ENCODE data around the gene MGAT3. TPM values are rescaled to one million over a fixed set of nuclear protein-coding genes. Genes with fewer than 3 reads are reported as not detected.

Gene MGAT3
- total RNA-seq, 1 experiment from 2014 or later = 0.57 TPM

- Histone ChIP-seq H3K4me1 (ENCODE audit: control insufficient read depth, insufficient read depth, low read length) (peaks cover 9% of the 10 kb centered on the region), H3K36me3 (ENCODE audit: control insufficient read depth, insufficient read depth, low read length) (peaks cover 16% of the 10 kb centered on the region), H3K9me3 (ENCODE audit: control insufficient read depth, insufficient read depth, low read depth, low read length) (no peaks in the 10 kb centered on the region), H3K27ac (ENCODE audit: low read length) (no peak overlapping the region), H3K4me3 (ENCODE audit: low read depth in 2 of 2, low read length in 2 of 2) (no peak overlapping the region), H3K27me3 (ENCODE audit: control insufficient read depth, insufficient read depth, low read length) (no peaks in the 10 kb centered on the region)
- in situ Hi-C loops (cut with HindIII; ENCODE audit: low pct_unique_long_range_greater_than_20kb, low sequenced_read_pairs) = no loop called here
- ChIA-PET CTCF (interaction anchor here (0.8 kb wide), 1 partner anchor 21 kb away, joined by 3 read pairs; no protein-coding TSS in a partner anchor), POLR2A (interaction anchor here (0.6 kb wide), 1 partner anchor 476 kb away, joined by 3 read pairs; no protein-coding TSS in a partner anchor)
- ATAC-seq = no peak
- no TSS peak for BruUV-seq (replicated peaks)
- DNase-seq (ENCODE audit: low read depth, low spot score) = no peak
- TF ChIP-seq TCF7L2 (IDR thresholded peaks at IDR 0.05; ENCODE audit: low read depth, low read length) = no peak
- TF ChIP-seq REST (IDR thresholded peaks at IDR 0.05; ENCODE audit: insufficient read depth in 1 of 2, low read depth in 2 of 2, low read length in 1 of 2) = no peak
- no peak for TF ChIP-seq POLR2AphosphoS5 (IDR thresholded peaks at IDR 0.05; ENCODE audit: low read depth, low read length)
- TF ChIP-seq SIN3A (IDR thresholded peaks at IDR 0.05; ENCODE audit: borderline replicate concordance, insufficient read depth, low read depth, low read length) = no peak
- intact Hi-C loops (cut with micrococcal nuclease; ENCODE audit: unreplicated experiment) = no loop called here
Observed at GRCh38 chr22:39517470-39517869, 60.7 kb downstream of the MGAT3 start.

GRCh38 chr22:39518144-39518786 is 61.5 kb downstream of the MGAT3 start:
- POLR2A ChIA-PET = interaction anchor here (0.7 kb wide), 1 partner anchor 311 kb away, joined by 3 read pairs; no protein-coding TSS in a partner anchor

More at GRCh38 chr22:39518144-39518786, 61.5 kb downstream of the MGAT3 start:
- intact Hi-C loops (cut with micrococcal nuclease; ENCODE audit: unreplicated experiment) (no loop called here), in situ Hi-C loops (cut with HindIII; ENCODE audit: low pct_unique_long_range_greater_than_20kb, low sequenced_read_pairs) (no loop called here)
- TF ChIP-seq SIN3A (IDR thresholded peaks at IDR 0.05; ENCODE audit: borderline replicate concordance, insufficient read depth, low read depth, low read length) (no peak), POLR2AphosphoS5 (IDR thresholded peaks at IDR 0.05; ENCODE audit: low read depth, low read length) (no peak; the same call in 1 of the 2 replicates), REST (IDR thresholded peaks at IDR 0.05; ENCODE audit: insufficient read depth in 1 of 2, low read depth in 2 of 2, low read length in 1 of 2) (no peak), TCF7L2 (IDR thresholded peaks at IDR 0.05; ENCODE audit: low read depth, low read length) (no peak), CTCF (IDR thresholded peaks at IDR 0.05) (no peak)
- H3K4me3 ChIP-seq (ENCODE audit: low read depth in 2 of 2, low read length in 2 of 2) = no peak overlapping the region; a peak in 1 of 4 replicates
- peaks cover 14% of the 10 kb centered on the region for H3K4me1 ChIP-seq (ENCODE audit: control insufficient read depth, insufficient read depth, low read length)
- BruUV-seq (replicated peaks) = no TSS peak
- peak overlapping the region; percentile 95 for H3K27ac ChIP-seq (ENCODE audit: low read length)
- no peak for ATAC-seq
- CTCF ChIA-PET = no interaction called here
- no peak for DNase-seq (ENCODE audit: low read depth, low spot score)
- H3K9me3 ChIP-seq (ENCODE audit: control insufficient read depth, insufficient read depth, low read depth, low read length) = no peaks in the 10 kb centered on the region
- H3K27me3 ChIP-seq (ENCODE audit: control insufficient read depth, insufficient read depth, low read length) = no peaks in the 10 kb centered on the region
- peaks cover 16% of the 10 kb centered on the region for H3K36me3 ChIP-seq (ENCODE audit: control insufficient read depth, insufficient read depth, low read length)
